ENCODE data around the gene MAP3K21. TPM values are rescaled to one million over a fixed set of nuclear protein-coding genes. Genes with fewer than 3 reads are reported as not detected.

Gene MAP3K21
- total RNA-seq, 4 donors from 2014 or later, result 6.1 to 16.6 (median 10.6) TPM

DNA sequence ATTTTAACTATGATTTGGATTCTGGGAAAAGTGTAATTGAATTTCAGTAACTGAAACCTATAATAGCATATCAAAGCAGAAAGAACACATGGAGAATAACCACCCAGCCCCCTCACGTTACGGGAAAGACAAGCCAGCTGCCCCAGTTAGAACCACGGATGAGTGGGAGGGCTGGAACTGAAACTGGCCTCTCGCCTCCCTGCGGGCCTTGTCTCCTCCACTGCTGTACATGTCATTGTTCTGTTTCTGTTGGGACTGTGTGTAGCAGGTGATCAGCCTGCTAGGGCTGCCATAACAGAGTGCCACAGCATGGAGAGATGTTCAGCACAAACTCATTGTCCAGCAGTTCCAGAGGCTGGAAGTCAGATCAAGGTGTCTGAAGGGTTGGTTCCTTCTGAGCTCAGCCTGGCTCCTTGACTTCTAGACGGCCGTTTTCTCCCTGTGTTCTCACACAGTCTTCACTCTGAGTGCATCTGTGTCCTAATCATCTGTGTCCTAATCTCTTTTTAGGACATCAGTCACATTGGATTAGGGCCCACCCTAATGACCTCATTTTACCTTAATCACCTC lies 52.4 kb downstream of the MAP3K21 start:
- no peak for TF ChIP-seq POLR2A (IDR thresholded peaks at IDR 0.05)
- TF ChIP-seq, protein P1, sequence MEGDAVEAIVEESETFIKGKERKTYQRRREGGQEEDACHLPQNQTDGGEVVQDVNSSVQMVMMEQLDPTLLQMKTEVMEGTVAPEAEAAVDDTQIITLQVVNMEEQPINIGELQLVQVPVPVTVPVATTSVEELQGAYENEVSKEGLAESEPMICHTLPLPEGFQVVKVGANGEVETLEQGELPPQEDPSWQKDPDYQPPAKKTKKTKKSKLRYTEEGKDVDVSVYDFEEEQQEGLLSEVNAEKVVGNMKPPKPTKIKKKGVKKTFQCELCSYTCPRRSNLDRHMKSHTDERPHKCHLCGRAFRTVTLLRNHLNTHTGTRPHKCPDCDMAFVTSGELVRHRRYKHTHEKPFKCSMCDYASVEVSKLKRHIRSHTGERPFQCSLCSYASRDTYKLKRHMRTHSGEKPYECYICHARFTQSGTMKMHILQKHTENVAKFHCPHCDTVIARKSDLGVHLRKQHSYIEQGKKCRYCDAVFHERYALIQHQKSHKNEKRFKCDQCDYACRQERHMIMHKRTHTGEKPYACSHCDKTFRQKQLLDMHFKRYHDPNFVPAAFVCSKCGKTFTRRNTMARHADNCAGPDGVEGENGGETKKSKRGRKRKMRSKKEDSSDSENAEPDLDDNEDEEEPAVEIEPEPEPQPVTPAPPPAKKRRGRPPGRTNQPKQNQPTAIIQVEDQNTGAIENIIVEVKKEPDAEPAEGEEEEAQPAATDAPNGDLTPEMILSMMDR (IDR thresholded peaks at IDR 0.05), result no peak
- intact Hi-C loops (cut with DNase I; ENCODE audit: low total_unique reads), result no loop called here
- H3K4me3 ChIP-seq (ENCODE audit: low read depth, poor library complexity, severe bottlenecking), result no peak overlapping the region
- WGBS, 2 donors, result 73 to 87% methylated on average over 7 of the region's 7 CpGs
- no peak for DNase-seq (ENCODE audit: low spot score in 2 of 2)

- 65 to 68% methylated on average over 2 of the region's 2 CpGs for WGBS, 2 donors
- DNase-seq (ENCODE audit: low spot score in 2 of 2), result no peak
- TF ChIP-seq, protein P1 (IDR thresholded peaks at IDR 0.05), result no peak
- TF ChIP-seq POLR2A (IDR thresholded peaks at IDR 0.05), result no peak
- no peak overlapping the region for H3K4me3 ChIP-seq (ENCODE audit: low read depth, poor library complexity, severe bottlenecking)
- intact Hi-C loops (cut with DNase I; ENCODE audit: low total_unique reads), result no loop called here
These were observed 54.3 kb downstream of the MAP3K21 start for GRCh38 chr1:233381806-233382205.

DNA sequence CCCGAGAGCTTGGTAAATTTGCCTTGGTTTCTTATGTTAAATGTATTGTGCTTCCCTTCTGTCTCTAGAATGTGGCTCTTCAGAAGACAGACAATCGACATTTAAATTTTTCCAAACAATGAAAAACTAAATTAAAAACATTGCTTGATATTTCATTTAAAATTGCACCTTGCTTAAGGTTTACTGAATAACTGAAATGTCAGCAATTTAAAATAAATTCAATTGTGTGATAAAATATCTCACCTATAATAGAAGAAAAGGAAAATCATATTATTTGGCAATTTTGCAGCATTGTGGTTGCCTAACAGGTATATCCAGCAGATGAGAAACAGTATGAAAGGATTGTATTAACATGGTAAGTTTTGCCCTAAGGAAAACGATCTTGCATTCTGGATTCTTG lies 56.5 kb downstream of the MAP3K21 start:
- DNase-seq (ENCODE audit: low spot score in 2 of 2), result no peak
- no peak overlapping the region for H3K4me3 ChIP-seq (ENCODE audit: low read depth, poor library complexity, severe bottlenecking)
- intact Hi-C loops (cut with DNase I; ENCODE audit: low total_unique reads), result no loop called here
- WGBS, 2 donors, result 75 to 89% methylated on average over 3 of the region's 3 CpGs
- TF ChIP-seq POLR2A (IDR thresholded peaks at IDR 0.05), result no peak
- TF ChIP-seq, protein P1 (IDR thresholded peaks at IDR 0.05), result no peak

GRCh38 chr1:233386336-233386735 lies 58.8 kb downstream of the MAP3K21 start:
- 26 to 59% methylated on average over 2 of the region's 2 CpGs for WGBS, 2 donors
- intact Hi-C loops (cut with DNase I; ENCODE audit: low total_unique reads), result no loop called here
- TF ChIP-seq, protein P1 (IDR thresholded peaks at IDR 0.05), result no peak
- no peak for TF ChIP-seq POLR2A (IDR thresholded peaks at IDR 0.05)
- DNase-seq (ENCODE audit: low spot score in 2 of 2), result no peak
- H3K4me3 ChIP-seq (ENCODE audit: low read depth, poor library complexity, severe bottlenecking), result no peak overlapping the region

- WGBS, 2 donors, result 58 to 78% methylated on average over 3 of the region's 3 CpGs
- intact Hi-C loops (cut with DNase I; ENCODE audit: low total_unique reads), result no loop called here
- no peak overlapping the region for H3K4me3 ChIP-seq (ENCODE audit: low read depth, poor library complexity, severe bottlenecking)
- no peak for DNase-seq (ENCODE audit: low spot score in 2 of 2)
- TF ChIP-seq, protein P1 (IDR thresholded peaks at IDR 0.05), result no peak
- no peak for TF ChIP-seq POLR2A (IDR thresholded peaks at IDR 0.05)
These were observed 60.1 kb downstream of the MAP3K21 start for GRCh38 chr1:233387585-233387984.

- TF ChIP-seq, protein P1 (IDR thresholded peaks at IDR 0.05), result no peak
- no peak for TF ChIP-seq POLR2A (IDR thresholded peaks at IDR 0.05)
- intact Hi-C loops (cut with DNase I; ENCODE audit: low total_unique reads), result no loop called here
- WGBS, 2 donors, result 79 to 84% methylated on average over 1 of the region's 1 CpG
- no peak overlapping the region for H3K4me3 ChIP-seq (ENCODE audit: low read depth, poor library complexity, severe bottlenecking)
- no peak for DNase-seq (ENCODE audit: low spot score in 2 of 2)
These were observed 61.6 kb downstream of the MAP3K21 start for GRCh38 chr1:233389169-233389568.
